ENCODE data around the gene MSH4.

- TF ChIP-seq POLR2A (IDR thresholded peaks at IDR 0.05; ENCODE audit: low read depth, low read length) (no peak), POLR2AphosphoS5 (IDR thresholded peaks at IDR 0.05; ENCODE audit: low read depth, low read length) (no peak), SPI1 (IDR thresholded peaks at IDR 0.05; ENCODE audit: low read depth, low read length) (no peak), TAF1 (IDR thresholded peaks at IDR 0.05; ENCODE audit: low read depth, low read length) (no peak), PAX5 (IDR thresholded peaks at IDR 0.05; ENCODE audit: insufficient read depth, low read length, severe bottlenecking) (no peak), POU2F2 (IDR thresholded peaks at IDR 0.05; ENCODE audit: low read depth, low read length) (no peak)
Measured at GRCh38 chr1:75785320-75785982, 11.2 kb upstream of the MSH4 start.
